22Rv1 (cell line): ENCODE measurements around the gene PPP1R1A.
A peak's percentile ranks its signal among the peaks of the same experiment; 100 is the strongest.

Source experiments
- H3K27ac ChIP-seq: fragments of 450-650 bp; 2 replicates; pipeline ENCODE4 v1.5.1; 2017
- CTCF ChIP-seq: fragments of 450-650 bp; IDR thresholded peaks from 2 replicates; pipeline ENCODE4 v1.5.1; 2017; ENCODE audit warnings: mild to moderate bottlenecking
- ZFX ChIP-seq: fragments of 450-650 bp; IDR thresholded peaks from 2 replicates; pipeline ENCODE4 v1.6.1; 2017; ENCODE audit warnings: antibody characterized with exemption, borderline replicate concordance

Gene PPP1R1A

GRCh38 chr12:54625598-54625997 lies 37.1 kb upstream of the PPP1R1A start:
- H3K27ac ChIP-seq = no peak overlapping the region
- TF ChIP-seq ZFX (no peak), CTCF (no peak)

GRCh38 chr12:54624315-54625279 lies 36.1 kb upstream of the PPP1R1A start:
- no peak overlapping the region for H3K27ac ChIP-seq
- TF ChIP-seq CTCF (no peak), ZFX (no peak)

DNA sequence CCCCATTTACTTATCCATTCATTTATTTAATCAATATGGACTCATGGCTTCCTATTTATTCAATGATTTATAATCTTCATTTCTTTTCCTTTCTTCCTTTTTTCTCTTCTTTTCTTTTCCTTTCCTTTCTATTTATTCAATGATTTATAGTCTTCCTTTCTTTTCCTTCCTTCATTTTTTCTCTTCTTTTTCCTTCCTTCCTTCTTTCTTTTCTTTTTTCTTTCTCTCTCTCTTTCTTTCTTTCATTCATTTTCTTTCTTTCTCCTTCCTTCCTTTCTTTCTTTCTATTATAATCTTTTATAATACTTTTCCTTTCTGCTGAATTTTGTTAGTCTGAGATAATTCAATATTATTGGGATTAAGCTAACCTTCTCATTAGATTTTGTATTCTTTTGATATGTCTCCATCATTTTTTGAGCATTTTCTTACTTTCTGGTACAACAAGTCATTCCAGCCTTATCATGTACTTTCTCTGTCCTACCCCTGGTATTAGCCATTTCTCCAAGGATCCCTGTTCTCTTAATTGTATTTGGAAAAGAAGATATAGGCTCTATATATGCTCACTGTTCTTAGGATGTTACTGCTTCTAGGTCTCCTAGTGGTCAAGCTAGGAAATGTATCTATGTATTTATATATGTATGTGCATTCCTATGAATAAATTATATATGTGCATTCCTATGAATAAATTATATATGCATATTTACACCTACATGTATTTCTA lies 34.2 kb upstream of the PPP1R1A start:
- no peak overlapping the region for H3K27ac ChIP-seq
- TF ChIP-seq CTCF (peak; percentile 60), ZFX (no peak)

DNA sequence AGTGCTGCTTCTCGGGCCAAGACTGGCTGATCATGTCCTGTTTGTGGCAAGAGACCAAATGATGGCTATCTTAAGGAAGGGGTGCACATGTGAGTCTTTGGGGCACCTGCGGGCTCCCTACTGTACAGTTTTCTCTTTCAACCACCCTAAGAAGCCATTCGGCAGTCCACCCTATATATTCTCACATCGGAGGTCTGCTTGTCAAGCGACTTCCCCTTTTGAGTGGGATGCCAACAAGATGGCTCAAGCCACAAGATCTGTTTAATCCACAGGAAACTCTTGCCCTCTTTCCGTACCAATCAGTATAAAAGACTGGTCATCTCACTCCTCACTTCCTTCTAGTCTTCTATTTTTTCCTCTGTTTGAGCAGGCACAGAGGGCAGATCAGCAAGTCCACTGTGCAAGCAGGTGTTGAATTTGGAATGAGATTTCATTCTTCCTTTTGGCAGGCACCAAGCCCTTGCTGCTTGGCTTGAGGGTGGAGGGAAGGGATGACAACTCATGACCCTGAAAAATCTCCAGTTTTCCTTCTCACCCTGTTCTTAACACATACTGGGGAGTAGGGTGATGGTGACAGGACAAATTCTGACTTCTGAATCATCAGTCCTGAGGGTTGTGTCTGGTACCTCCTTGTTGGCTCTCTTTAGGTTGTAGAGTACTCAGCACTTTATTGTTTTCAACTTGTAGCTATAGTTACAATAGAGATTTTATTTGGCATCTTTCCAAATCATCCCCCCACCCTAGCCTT lies 28.6 kb upstream of the PPP1R1A start:
- no peak for TF ChIP-seq CTCF
- no peak for TF ChIP-seq ZFX

GRCh38 chr12:54612225-54612750 lies 23.8 kb upstream of the PPP1R1A start:
- TF ChIP-seq CTCF (no peak), ZFX (no peak)
- H3K27ac ChIP-seq = no peak overlapping the region

More for the DNA sequence above, 28.6 kb upstream of the PPP1R1A start:
- H3K27ac ChIP-seq = no peak overlapping the region

GRCh38 chr12:54611715-54612149 lies 23.3 kb upstream of the PPP1R1A start:
- TF ChIP-seq CTCF (no peak), ZFX (no peak)
- H3K27ac ChIP-seq = no peak overlapping the region
